IPS-NIHi7 (cell line): ENCODE data around the gene CHAF1B.

Source experiments
- DNase-seq: peaks from one replicate; pipeline ENCODE4 v3.0.0; 2012; ENCODE audit warnings: mixed read lengths; ENCODE audit errors: extremely low spot score

CHAF1B gene

DNA sequence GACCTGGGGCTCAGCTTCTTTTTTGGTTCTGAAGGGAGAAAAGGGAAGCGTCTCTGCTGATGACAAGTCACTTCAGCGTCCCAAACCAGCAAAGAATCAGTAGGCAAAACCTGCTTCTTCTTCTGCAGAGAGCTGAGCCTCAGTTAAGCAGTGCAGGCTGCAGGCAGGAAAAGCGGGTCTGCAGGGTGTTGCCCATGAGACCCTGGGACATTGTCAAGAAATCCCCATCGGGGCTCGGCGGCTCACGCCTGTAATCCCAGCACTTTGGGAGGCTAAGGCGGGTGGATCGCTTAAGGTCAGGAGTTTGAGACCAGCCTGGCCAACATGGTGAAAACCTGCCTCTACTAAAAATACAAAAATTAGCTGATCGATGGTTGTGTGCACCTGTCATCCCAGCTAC, 78.0 kb downstream of the CHAF1B start:
- no peak for DNase-seq

DNA sequence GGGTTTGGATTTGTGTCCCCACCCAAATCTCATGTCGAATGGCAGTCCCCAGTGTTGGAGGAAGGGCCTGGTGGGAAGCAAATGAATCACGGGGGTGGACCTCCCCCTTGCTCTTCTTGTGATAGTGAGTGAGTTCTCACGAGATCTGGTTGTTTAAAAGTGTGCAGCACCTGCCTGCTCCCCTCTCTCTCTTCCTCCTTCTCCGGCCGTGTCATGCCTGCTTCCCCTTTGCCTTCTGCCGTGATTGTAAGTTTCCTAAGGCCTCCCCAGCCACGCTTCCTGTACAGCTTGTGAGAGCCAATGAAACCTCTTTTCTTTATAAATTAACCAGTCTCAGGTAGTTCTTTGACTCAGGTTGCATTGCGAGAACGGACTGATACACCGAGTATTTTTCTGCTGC, 78.8 kb downstream of the CHAF1B start:
- no peak for DNase-seq

DNA sequence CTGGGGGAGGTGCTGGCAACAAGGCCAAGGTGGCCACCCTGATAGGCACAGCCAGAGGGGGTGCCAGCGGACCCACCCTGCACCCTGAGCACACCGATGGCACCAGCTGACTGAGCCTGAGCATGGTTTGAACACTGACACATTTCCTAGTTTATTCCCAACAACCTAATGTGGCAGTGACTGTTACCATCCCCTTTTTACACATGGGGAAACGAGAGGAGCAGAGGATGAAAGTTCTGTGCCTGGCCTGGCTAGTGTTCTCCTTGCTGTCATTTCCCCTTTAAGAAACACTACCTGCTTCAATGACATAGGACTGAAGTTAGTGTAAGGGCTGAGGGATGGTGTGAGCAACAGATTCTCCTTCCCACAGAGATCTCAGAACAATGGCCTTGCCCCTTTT, 79.4 kb downstream of the CHAF1B start:
- no peak for DNase-seq

DNA sequence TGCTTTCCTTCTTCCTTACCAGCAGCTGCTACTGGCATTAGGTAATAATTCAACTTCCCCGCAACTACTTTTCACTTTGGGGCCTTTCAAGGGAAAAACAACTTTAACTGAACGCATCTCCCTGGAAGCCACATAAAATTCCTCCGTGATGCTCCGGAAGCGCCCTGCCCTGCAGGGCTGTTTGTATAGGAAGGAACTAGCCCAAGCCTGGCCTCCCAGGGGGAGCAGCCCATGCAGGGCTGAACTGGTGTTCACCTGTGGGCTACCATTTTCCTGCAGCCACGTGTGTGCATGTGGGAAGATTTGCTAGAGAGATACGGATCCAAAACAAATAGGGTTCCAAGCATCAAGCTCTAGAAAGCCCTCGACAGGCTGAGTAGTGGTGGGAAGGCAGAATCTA, 80.3 kb downstream of the CHAF1B start:
- no peak for DNase-seq

DNA sequence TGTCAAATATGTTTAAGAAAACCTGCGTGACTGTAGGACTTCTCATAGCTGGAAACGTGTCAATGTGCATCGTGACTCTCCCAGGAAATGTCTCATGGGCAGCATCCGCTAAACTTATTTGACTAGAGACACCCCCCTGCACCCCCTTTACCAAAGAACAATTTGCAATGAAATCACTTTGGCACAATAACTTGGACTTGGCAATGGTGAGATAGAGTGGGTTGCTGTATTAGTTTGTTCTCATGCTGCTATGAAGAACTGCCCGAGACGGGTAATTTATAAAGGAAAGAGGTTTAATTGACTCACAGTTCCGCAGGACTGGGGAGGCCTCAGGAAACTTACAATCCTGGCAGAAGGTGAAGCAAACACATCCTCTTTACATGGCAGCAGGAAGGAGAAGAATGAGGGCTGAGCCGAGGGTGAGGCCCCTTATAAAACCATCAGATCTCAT, 80.9 kb downstream of the CHAF1B start:
- DNase-seq, result no peak
